K562 (cell line): ENCODE measurements around the gene ABCB10. TPM values are rescaled to one million over a fixed set of nuclear protein-coding genes. Genes with fewer than 3 reads are reported as not detected.

Source experiments
- ATF7 ChIP-seq: fragments of 450-650 bp; IDR thresholded peaks from 2 replicates; pipeline ENCODE4 v1.7.1; 2014; ENCODE audit warnings: mild to moderate bottlenecking, moderate library complexity
- BCL6 ChIP-seq: fragments of 250-450 bp; sonication (Bioruptor Pico); IDR thresholded peaks from 2 replicates; pipeline ENCODE4 v1.4.0; 2020
- CBFA2T2 ChIP-seq: fragments of 450-650 bp; conservative IDR thresholded peaks from 2 replicates; pipeline ENCODE4 v1.6.1; 2017; ENCODE audit warnings: mild to moderate bottlenecking
- CBX1 ChIP-seq: sonication (generic); IDR thresholded peaks from 2 replicates; pipeline ENCODE4 v1.6.1; 2016; ENCODE audit warnings: antibody characterized with exemption, low read depth, mild to moderate bottlenecking
- CBX2 ChIP-seq: fragments of 200-600 bp; sonication (generic); IDR thresholded peaks from one replicate; pipeline ENCODE4 v1.6.1; 2012; ENCODE audit warnings: mild to moderate bottlenecking, low read length, inconsistent platforms; ENCODE audit not compliant: insufficient read depth, poor library complexity, severe bottlenecking
- ELF1 ChIP-seq: fragments of 200-800 bp; sonication (Bioruptor generic); IDR thresholded peaks from 2 replicates; pipeline ENCODE4 v1.6.1; 2016; ENCODE audit warnings: missing genetic modification characterization, missing compliant biosample characterization
- ETS2 ChIP-seq: IDR thresholded peaks from 2 replicates; pipeline ENCODE4 v1.6.1; 2016; ENCODE audit warnings: borderline replicate concordance, missing genetic modification characterization, mild to moderate bottlenecking, moderate library complexity, missing compliant biosample characterization; ENCODE audit not compliant: poor library complexity, severe bottlenecking
- HDAC6 ChIP-seq: IDR thresholded peaks from 2 replicates; pipeline ENCODE4 v1.6.1; 2012; ENCODE audit warnings: low read depth, mild to moderate bottlenecking, control low read depth, inconsistent platforms, low read length, moderate library complexity
- JUND ChIP-seq, 2 experiments: IDR thresholded peaks; 2 replicates in 1 of 2; 3 replicates in 1 of 2; pipeline ENCODE4 v1.6.1; 2011; ENCODE audit warnings: borderline replicate concordance in 2 of 2, low read depth in 2 of 2, low read length in 2 of 2, improper control_type of control experiment in 1 of 2, missing biosample characterization in 1 of 2, missing genetic modification characterization in 1 of 2, missing genetic modification reagents in 1 of 2
- KDM5B ChIP-seq: fragments of 200-600 bp; sonication (generic); IDR thresholded peaks from 2 replicates; pipeline ENCODE4 v1.6.1; 2012; ENCODE audit warnings: low read depth, mild to moderate bottlenecking, moderate library complexity, low read length, control low read depth, inconsistent platforms; ENCODE audit not compliant: insufficient replicate concordance
- MECOM ChIP-seq: fragments of 250-450 bp; sonication (Bioruptor Pico); IDR thresholded peaks from 2 replicates; pipeline ENCODE4 v1.8.0; 2022; ENCODE audit warnings: inconsistent platforms
- MTA3 ChIP-seq: fragments of 450-650 bp; formaldehyde crosslinking; IDR thresholded peaks from 2 replicates; pipeline ENCODE4 v1.6.1; 2017; ENCODE audit warnings: mild to moderate bottlenecking, borderline replicate concordance
- PCBP2 ChIP-seq: fragments of 200-400 bp; formaldehyde crosslinking; IDR thresholded peaks from 2 replicates; pipeline ENCODE4 v1.6.1; 2018; ENCODE audit warnings: low read length, low read depth, mild to moderate bottlenecking, moderate library complexity; ENCODE audit not compliant: poor library complexity, severe bottlenecking
- RBM34 ChIP-seq: fragments of 200-400 bp; formaldehyde crosslinking; IDR thresholded peaks from 2 replicates; pipeline ENCODE4 v1.6.1; 2018; ENCODE audit warnings: low read length, borderline replicate concordance; ENCODE audit not compliant: insufficient read depth
- SPI1 ChIP-seq: IDR thresholded peaks from 2 replicates; pipeline ENCODE4 v1.6.1; 2011; ENCODE audit warnings: low read depth, low read length, control low read depth, borderline replicate concordance
- TOE1 ChIP-seq, 2 experiments: fragments of 450-650 bp in 1 of 2; sonication (generic) in 1 of 2; formaldehyde crosslinking in 1 of 2; IDR thresholded peaks; 2 replicates each; pipeline versions ENCODE4 v1.7.1 to v1.8.0; 2016 to 2022; ENCODE audit warnings: borderline replicate concordance in 2 of 2, mild to moderate bottlenecking in 2 of 2, antibody characterized with exemption in 1 of 2, inconsistent platforms in 1 of 2, low read depth in 1 of 2, missing genetic modification reagents in 1 of 2, moderate library complexity in 1 of 2
- YBX1 ChIP-seq: fragments of 450-650 bp; IDR thresholded peaks from 2 replicates; pipeline ENCODE4 v1.7.1; 2016; ENCODE audit warnings: mild to moderate bottlenecking
- ZNF436 ChIP-seq: fragments of 250-450, 450-650 bp; sonication (Bioruptor Pico); formaldehyde crosslinking; IDR thresholded peaks from 2 replicates; pipeline ENCODE4 v1.7.0; 2020; ENCODE audit warnings: mild to moderate bottlenecking
- ZNF589 ChIP-seq: fragments of 200-800 bp; sonication (Bioruptor generic); IDR thresholded peaks from 2 replicates; pipeline ENCODE4 v1.6.1; 2016; ENCODE audit warnings: low read depth, missing genetic modification characterization, missing compliant biosample characterization
- polyA plus RNA-seq, 8 experiments: library from polyadenylated mRNA; depleted of rRNA in 4 of 8; stranded (reverse) in 5 of 8; unstranded in 3 of 8; fragments of >200 nt; fragmentation: Nextera tagmentation in 2 of 8; fragmentation: Illumina TruSeq in 1 of 8; extraction: Ambion mirVana in 2 of 8; extraction: Trizol in 1 of 8; gene quantifications; 2 replicates each; pipeline versions ENCODE4 v1.2.1 to v1.2.3, GENCODE V29; 2011 to 2014; ENCODE audit warnings: inconsistent platforms in 1 of 8, missing spikeins in 1 of 8
- total RNA-seq, 7 experiments: library from RNA; depleted of rRNA in 6 of 7; stranded (reverse); fragments of >200 nt in 6 of 7; fragmentation: Illumina TruSeq in 2 of 7; extraction: Trizol in 2 of 7; gene quantifications; 2 replicates each; pipeline versions ENCODE4 v1.2.1 to v1.2.3, GENCODE V29; 2011 to 2021; ENCODE audit warnings: low replicate concordance in 1 of 7
- TF ChIP-seq, protein P1 (sequence below): fragments of 250-450 bp; sonication (Bioruptor Pico); IDR thresholded peaks from 2 replicates; pipeline ENCODE4 v1.4.0; 2020; ENCODE audit warnings: mild to moderate bottlenecking
- TF ChIP-seq, protein P2 (sequence below), 2 experiments: IDR thresholded peaks; 2 replicates each; pipeline ENCODE4 v1.6.1; 2011; ENCODE audit warnings: borderline replicate concordance in 1 of 2, control low read depth in 1 of 2, low read depth in 1 of 2, low read length in 1 of 2, mild to moderate bottlenecking in 1 of 2, mixed read lengths in 1 of 2, moderate library complexity in 1 of 2; ENCODE audit not compliant: insufficient read depth in 1 of 2, insufficient read length in 1 of 2, poor library complexity in 1 of 2, severe bottlenecking in 1 of 2; ENCODE audit errors: extremely low read depth in 1 of 2
- TF ChIP-seq, protein P3 (sequence below): fragments of 250-450 bp; sonication (Bioruptor Pico); IDR thresholded peaks from 2 replicates; pipeline ENCODE4 v1.9.0; 2021; ENCODE audit warnings: mild to moderate bottlenecking

The ABCB10 gene
- total and polyA plus RNA-seq, 9 of the 15 experiments (the other 6 are each of a cell fraction or from before 2014, with no cell fraction given) = 12.4 to 54.8 (median 36.4) TPM

DNA sequence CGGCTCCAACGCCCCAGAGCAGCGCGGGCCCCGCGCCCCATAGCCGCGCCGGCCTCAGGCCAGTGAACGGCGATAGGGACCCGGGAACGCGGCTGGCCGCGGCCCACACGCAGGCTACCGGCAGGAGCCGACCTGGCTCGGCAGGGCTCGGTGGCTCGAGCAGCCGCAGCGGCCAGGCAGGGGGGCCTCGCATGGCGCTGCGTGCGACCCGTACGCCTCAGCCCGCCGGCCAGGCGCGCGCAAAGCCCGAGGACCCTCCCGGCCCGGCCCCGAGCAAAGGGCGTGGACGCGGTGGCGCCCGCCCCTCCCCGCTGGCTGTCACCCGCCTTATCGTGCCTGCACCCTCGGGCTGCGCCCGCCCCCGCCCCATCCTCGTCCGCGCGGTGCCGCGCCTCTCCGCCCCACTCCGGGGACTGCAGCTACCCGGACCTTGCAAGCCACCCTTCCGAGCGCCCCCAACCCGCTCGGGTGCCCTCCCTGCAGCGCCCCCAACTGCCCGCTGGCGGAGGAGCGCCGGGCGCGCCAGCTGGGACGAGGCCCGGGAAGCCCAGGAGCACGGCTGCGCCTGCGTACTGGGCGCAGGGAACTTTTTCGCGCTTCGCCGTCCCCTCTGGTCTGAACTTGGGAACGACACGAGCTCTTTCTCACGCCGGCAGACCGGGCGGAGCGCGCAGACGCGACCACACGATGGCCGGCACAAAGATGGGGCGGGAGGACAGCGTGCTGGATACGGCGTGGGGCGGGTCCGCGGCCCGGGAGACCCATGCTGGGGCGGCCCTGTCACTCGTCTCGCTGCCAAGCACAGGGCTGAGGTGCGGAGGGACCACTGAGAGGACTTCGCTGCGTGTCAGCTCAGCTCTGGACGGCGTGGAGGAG is at the start of gene ABCB10 (continued):
- TF ChIP-seq CBX2 (no peak), SPI1 (no peak), KDM5B (peak; percentile 62), JUND (IDR thresholded peaks at IDR 0.05; ENCODE audit: borderline replicate concordance, low read depth, low read length) (peak; percentile 45), JUND (tag; IDR thresholded peaks at IDR 0.05; ENCODE audit: borderline replicate concordance, low read depth, low read length) (no peak; the same call in 2 of the 3 replicates), RBM34 (no peak), ZNF436 (no peak), ZNF589 (CRISPR knock-in tag) (no peak), CBFA2T2 (peak; percentile 55), TOE1 (IDR thresholded peaks at IDR 0.05; ENCODE audit: borderline replicate concordance) (peak; percentile 92), TOE1 (CRISPR knock-in tag; IDR thresholded peaks at IDR 0.05; ENCODE audit: borderline replicate concordance, low read depth) (peak; percentile 43; the same call in 1 of the 2 replicates), MTA3 (peak; percentile 96), HDAC6 (no peak), BCL6 (no peak), YBX1 (no peak), MECOM (CRISPR knock-in tag) (no peak), ATF7 (peak; percentile 90), ELF1 (tag) (no peak), CBX1 (peak; percentile 78; the same call in 1 of the 2 replicates), PCBP2 (no peak), ETS2 (tag) (no peak)
- TF ChIP-seq, protein P1, sequence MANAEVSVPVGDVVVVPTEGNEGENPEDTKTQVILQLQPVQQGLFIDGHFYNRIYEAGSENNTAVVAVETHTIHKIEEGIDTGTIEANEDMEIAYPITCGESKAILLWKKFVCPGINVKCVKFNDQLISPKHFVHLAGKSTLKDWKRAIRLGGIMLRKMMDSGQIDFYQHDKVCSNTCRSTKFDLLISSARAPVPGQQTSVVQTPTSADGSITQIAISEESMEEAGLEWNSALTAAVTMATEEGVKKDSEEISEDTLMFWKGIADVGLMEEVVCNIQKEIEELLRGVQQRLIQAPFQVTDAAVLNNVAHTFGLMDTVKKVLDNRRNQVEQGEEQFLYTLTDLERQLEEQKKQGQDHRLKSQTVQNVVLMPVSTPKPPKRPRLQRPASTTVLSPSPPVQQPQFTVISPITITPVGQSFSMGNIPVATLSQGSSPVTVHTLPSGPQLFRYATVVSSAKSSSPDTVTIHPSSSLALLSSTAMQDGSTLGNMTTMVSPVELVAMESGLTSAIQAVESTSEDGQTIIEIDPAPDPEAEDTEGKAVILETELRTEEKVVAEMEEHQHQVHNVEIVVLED = peak; percentile 94
- TF ChIP-seq, protein P2, sequence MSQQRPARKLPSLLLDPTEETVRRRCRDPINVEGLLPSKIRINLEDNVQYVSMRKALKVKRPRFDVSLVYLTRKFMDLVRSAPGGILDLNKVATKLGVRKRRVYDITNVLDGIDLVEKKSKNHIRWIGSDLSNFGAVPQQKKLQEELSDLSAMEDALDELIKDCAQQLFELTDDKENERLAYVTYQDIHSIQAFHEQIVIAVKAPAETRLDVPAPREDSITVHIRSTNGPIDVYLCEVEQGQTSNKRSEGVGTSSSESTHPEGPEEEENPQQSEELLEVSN (IDR thresholded peaks at IDR 0.05; ENCODE audit: borderline replicate concordance in 1 of 2, extremely low read depth in 1 of 2, insufficient read depth in 1 of 2, insufficient read length in 1 of 2, low read depth in 1 of 2, low read length in 1 of 2, poor library complexity in 1 of 2, severe bottlenecking in 1 of 2) = peak; percentile 53 to 74
- TF ChIP-seq, protein P3, sequence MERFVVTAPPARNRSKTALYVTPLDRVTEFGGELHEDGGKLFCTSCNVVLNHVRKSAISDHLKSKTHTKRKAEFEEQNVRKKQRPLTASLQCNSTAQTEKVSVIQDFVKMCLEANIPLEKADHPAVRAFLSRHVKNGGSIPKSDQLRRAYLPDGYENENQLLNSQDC = no peak
